Measurements from ENCODE around the gene FGGY.
A peak's percentile ranks its signal among the peaks of the same experiment; 100 is the strongest.
"Not testable (repeated sequence)": the region's sequence is repeated elsewhere in the genome, so short reads cannot be mapped to it uniquely, and the experiment has no call there.

FGGY gene

GRCh38 chr1:59730759-59731478, 434.0 kb downstream of the FGGY start:
- H3K9ac ChIP-seq (ENCODE audit: insufficient read length, low read depth) = no peak overlapping the region
- H3K4me3 ChIP-seq (ENCODE audit: insufficient read length, low read depth) = no peak overlapping the region
- peak; percentile 12 for TF ChIP-seq YY1 (IDR thresholded peaks at IDR 0.05; ENCODE audit: insufficient read depth, insufficient read length)
- TF ChIP-seq ZNF274 (IDR thresholded peaks at IDR 0.05; ENCODE audit: low read depth, low read length) = no peak
- TF ChIP-seq SUZ12 (IDR thresholded peaks at IDR 0.05; ENCODE audit: extremely low read depth, insufficient read depth, insufficient read length) = no peak
- H3K9me3 ChIP-seq (ENCODE audit: insufficient read depth, low read length) = peaks cover 9% of the 10 kb centered on the region; the same call in 1 of the 2 replicates
- no peaks in the 10 kb centered on the region for H3K36me3 ChIP-seq (ENCODE audit: insufficient read depth, insufficient read length, low read length)
- DNase-seq (ENCODE audit: low read depth, low spot score) = peak; percentile 25
- H3K27me3 ChIP-seq (ENCODE audit: insufficient read depth, insufficient read length) = no peaks in the 10 kb centered on the region
- H3K4me1 ChIP-seq (ENCODE audit: insufficient read depth, insufficient read length) = no peaks in the 10 kb centered on the region

- no peak for DNase-seq (ENCODE audit: low read depth, low spot score)
- TF ChIP-seq ZNF274 (IDR thresholded peaks at IDR 0.05; ENCODE audit: low read depth, low read length) (no peak), YY1 (IDR thresholded peaks at IDR 0.05; ENCODE audit: insufficient read depth, insufficient read length) (no peak), SUZ12 (IDR thresholded peaks at IDR 0.05; ENCODE audit: extremely low read depth, insufficient read depth, insufficient read length) (no peak)
- Histone ChIP-seq H3K4me3 (ENCODE audit: insufficient read length, low read depth) (no peak overlapping the region), H3K27me3 (ENCODE audit: insufficient read depth, insufficient read length) (no peaks in the 10 kb centered on the region), H3K9me3 (ENCODE audit: insufficient read depth, low read length) (peaks cover 16% of the 10 kb centered on the region), H3K36me3 (ENCODE audit: insufficient read depth, insufficient read length, low read length) (no peaks in the 10 kb centered on the region), H3K9ac (ENCODE audit: insufficient read length, low read depth) (no peak overlapping the region), H3K4me1 (ENCODE audit: insufficient read depth, insufficient read length) (no peaks in the 10 kb centered on the region)
Observed at GRCh38 chr1:59731591-59731990, 434.7 kb downstream of the FGGY start.

- Histone ChIP-seq H3K4me3 (ENCODE audit: insufficient read length, low read depth) (no peak overlapping the region), H3K4me1 (ENCODE audit: insufficient read depth, insufficient read length) (no peaks in the 10 kb centered on the region), H3K9ac (ENCODE audit: insufficient read length, low read depth) (no peak overlapping the region), H3K27me3 (ENCODE audit: insufficient read depth, insufficient read length) (no peaks in the 10 kb centered on the region), H3K9me3 (ENCODE audit: insufficient read depth, low read length) (peaks cover 23% of the 10 kb centered on the region), H3K36me3 (ENCODE audit: insufficient read depth, insufficient read length, low read length) (no peaks in the 10 kb centered on the region)
- TF ChIP-seq ZNF274 (IDR thresholded peaks at IDR 0.05; ENCODE audit: low read depth, low read length) (no peak), SUZ12 (IDR thresholded peaks at IDR 0.05; ENCODE audit: extremely low read depth, insufficient read depth, insufficient read length) (no peak), YY1 (IDR thresholded peaks at IDR 0.05; ENCODE audit: insufficient read depth, insufficient read length) (no peak)
- DNase-seq (ENCODE audit: low read depth, low spot score) = no peak
Observed at GRCh38 chr1:59732214-59732955, 435.5 kb downstream of the FGGY start.

GRCh38 chr1:59733443-59734141, 436.7 kb downstream of the FGGY start:
- peaks cover 28% of the 10 kb centered on the region for H3K9me3 ChIP-seq (ENCODE audit: insufficient read depth, low read length)
- H3K4me1 ChIP-seq (ENCODE audit: insufficient read depth, insufficient read length) = no peaks in the 10 kb centered on the region
- H3K27me3 ChIP-seq (ENCODE audit: insufficient read depth, insufficient read length) = no peaks in the 10 kb centered on the region
- no peak overlapping the region for H3K4me3 ChIP-seq (ENCODE audit: insufficient read length, low read depth)
- no peak overlapping the region for H3K9ac ChIP-seq (ENCODE audit: insufficient read length, low read depth)
- H3K36me3 ChIP-seq (ENCODE audit: insufficient read depth, insufficient read length, low read length) = no peaks in the 10 kb centered on the region
- no peak for DNase-seq (ENCODE audit: low read depth, low spot score)
- TF ChIP-seq YY1 (IDR thresholded peaks at IDR 0.05; ENCODE audit: insufficient read depth, insufficient read length) (no peak), ZNF274 (IDR thresholded peaks at IDR 0.05; ENCODE audit: low read depth, low read length) (no peak), SUZ12 (IDR thresholded peaks at IDR 0.05; ENCODE audit: extremely low read depth, insufficient read depth, insufficient read length) (no peak)

DNA sequence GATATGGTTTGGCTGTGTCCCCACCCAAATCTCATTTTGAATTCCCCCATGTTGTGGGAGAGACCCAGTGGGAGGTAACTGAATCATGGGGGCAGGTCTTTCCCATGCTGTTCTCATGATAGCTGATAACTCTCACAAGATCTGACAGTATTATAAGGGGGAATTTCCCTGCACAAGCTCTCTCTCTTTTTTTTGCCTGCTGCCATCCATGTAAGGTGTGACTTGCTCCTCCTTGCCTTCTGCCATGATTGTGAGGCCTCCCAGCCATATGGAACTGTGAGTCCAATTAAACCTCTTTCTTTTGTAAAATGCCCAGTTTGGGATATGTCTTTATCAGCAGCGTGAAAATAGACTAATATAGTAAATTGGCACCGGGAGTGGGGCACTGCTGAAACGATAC, 439.0 kb downstream of the FGGY start:
- H3K27me3 ChIP-seq (ENCODE audit: insufficient read depth, insufficient read length); DNase-seq (ENCODE audit: low read depth, low spot score); H3K4me3 ChIP-seq (ENCODE audit: insufficient read length, low read depth); H3K4me1 ChIP-seq (ENCODE audit: insufficient read depth, insufficient read length); H3K9ac ChIP-seq (ENCODE audit: insufficient read length, low read depth); H3K36me3 ChIP-seq (ENCODE audit: insufficient read depth, insufficient read length, low read length): not testable (repeated sequence)
- peaks cover 28% of the 10 kb centered on the region for H3K9me3 ChIP-seq (ENCODE audit: insufficient read depth, low read length)

- no peaks in the 10 kb centered on the region for H3K36me3 ChIP-seq (ENCODE audit: insufficient read depth, insufficient read length, low read length)
- TF ChIP-seq SUZ12 (IDR thresholded peaks at IDR 0.05; ENCODE audit: extremely low read depth, insufficient read depth, insufficient read length) = no peak
- TF ChIP-seq YY1 (IDR thresholded peaks at IDR 0.05; ENCODE audit: insufficient read depth, insufficient read length) = no peak
Observed at GRCh38 chr1:59736744-59737143, 439.9 kb downstream of the FGGY start.

GRCh38 chr1:59737638-59738037, 440.7 kb downstream of the FGGY start:
- Histone ChIP-seq H3K9me3 (ENCODE audit: insufficient read depth, low read length) (peaks cover 28% of the 10 kb centered on the region), H3K36me3 (ENCODE audit: insufficient read depth, insufficient read length, low read length) (no peaks in the 10 kb centered on the region), H3K4me3 (ENCODE audit: insufficient read length, low read depth) (no peak overlapping the region), H3K4me1 (ENCODE audit: insufficient read depth, insufficient read length) (no peaks in the 10 kb centered on the region), H3K27me3 (ENCODE audit: insufficient read depth, insufficient read length) (no peaks in the 10 kb centered on the region), H3K9ac (ENCODE audit: insufficient read length, low read depth) (no peak overlapping the region)
- DNase-seq (ENCODE audit: low read depth, low spot score) = no peak
- no peak for TF ChIP-seq ZNF274 (IDR thresholded peaks at IDR 0.05; ENCODE audit: low read depth, low read length)
- no peak for TF ChIP-seq YY1 (IDR thresholded peaks at IDR 0.05; ENCODE audit: insufficient read depth, insufficient read length)
- no peak for TF ChIP-seq SUZ12 (IDR thresholded peaks at IDR 0.05; ENCODE audit: extremely low read depth, insufficient read depth, insufficient read length)

More at GRCh38 chr1:59736744-59737143, 439.9 kb downstream of the FGGY start:
- Histone ChIP-seq H3K9me3 (ENCODE audit: insufficient read depth, low read length) (peaks cover 28% of the 10 kb centered on the region), H3K4me1 (ENCODE audit: insufficient read depth, insufficient read length) (no peaks in the 10 kb centered on the region), H3K4me3 (ENCODE audit: insufficient read length, low read depth) (no peak overlapping the region), H3K27me3 (ENCODE audit: insufficient read depth, insufficient read length) (no peaks in the 10 kb centered on the region), H3K9ac (ENCODE audit: insufficient read length, low read depth) (no peak overlapping the region)
- DNase-seq (ENCODE audit: low read depth, low spot score) = no peak

All from NT2/D1 (cell line).